ENCODE data around the gene MAGI2. TPM values are rescaled to one million over a fixed set of nuclear protein-coding genes. Genes with fewer than 3 reads are reported as not detected.

The MAGI2 gene
- total RNA-seq, 4 donors from 2014 or later = 0.90 to 2.4 (median 0.99) TPM

DNA sequence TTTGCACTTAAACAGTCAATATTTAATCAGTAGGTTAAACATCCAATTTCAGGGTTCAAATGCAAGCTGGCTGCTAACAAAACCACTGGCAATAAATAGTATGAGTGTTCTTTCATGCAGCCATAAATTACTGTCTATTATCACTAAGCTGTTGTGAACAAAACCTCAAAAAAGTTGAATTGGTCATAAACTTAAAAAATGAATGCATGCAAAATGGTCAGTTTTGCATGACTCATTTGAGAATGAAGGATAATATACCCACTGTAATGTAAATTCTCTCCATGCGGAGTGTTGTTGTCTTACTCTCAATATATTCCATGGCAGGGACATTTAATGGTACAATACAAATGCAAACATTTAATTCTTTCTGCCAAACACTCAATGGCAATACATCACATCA, 226.4 kb downstream of the MAGI2 start:
- in situ Hi-C loops (cut with MboI; ENCODE audit: low sequenced_read_pairs in 4 of 4) (no loop called here), intact Hi-C loops (cut with DNase I; ENCODE audit: low total_unique reads) (no loop called here)
- Histone ChIP-seq H3K27me3 (no peaks in the 10 kb centered on the region), H3K9me3 (no peaks in the 10 kb centered on the region), H3K27ac (no peak overlapping the region), H3K4me1 (no peaks in the 10 kb centered on the region), H3K36me3 (no peaks in the 10 kb centered on the region), H3K4me3 (no peak overlapping the region)
- TF ChIP-seq, protein P1, sequence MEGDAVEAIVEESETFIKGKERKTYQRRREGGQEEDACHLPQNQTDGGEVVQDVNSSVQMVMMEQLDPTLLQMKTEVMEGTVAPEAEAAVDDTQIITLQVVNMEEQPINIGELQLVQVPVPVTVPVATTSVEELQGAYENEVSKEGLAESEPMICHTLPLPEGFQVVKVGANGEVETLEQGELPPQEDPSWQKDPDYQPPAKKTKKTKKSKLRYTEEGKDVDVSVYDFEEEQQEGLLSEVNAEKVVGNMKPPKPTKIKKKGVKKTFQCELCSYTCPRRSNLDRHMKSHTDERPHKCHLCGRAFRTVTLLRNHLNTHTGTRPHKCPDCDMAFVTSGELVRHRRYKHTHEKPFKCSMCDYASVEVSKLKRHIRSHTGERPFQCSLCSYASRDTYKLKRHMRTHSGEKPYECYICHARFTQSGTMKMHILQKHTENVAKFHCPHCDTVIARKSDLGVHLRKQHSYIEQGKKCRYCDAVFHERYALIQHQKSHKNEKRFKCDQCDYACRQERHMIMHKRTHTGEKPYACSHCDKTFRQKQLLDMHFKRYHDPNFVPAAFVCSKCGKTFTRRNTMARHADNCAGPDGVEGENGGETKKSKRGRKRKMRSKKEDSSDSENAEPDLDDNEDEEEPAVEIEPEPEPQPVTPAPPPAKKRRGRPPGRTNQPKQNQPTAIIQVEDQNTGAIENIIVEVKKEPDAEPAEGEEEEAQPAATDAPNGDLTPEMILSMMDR (IDR thresholded peaks at IDR 0.05 in 4 of 5, conservative IDR thresholded peaks at IDR 0.05 in 1 of 5) = no peak
- no peak for TF ChIP-seq POLR2A (IDR thresholded peaks at IDR 0.05)
- no peak for ATAC-seq
- DNase-seq = no peak

DNA sequence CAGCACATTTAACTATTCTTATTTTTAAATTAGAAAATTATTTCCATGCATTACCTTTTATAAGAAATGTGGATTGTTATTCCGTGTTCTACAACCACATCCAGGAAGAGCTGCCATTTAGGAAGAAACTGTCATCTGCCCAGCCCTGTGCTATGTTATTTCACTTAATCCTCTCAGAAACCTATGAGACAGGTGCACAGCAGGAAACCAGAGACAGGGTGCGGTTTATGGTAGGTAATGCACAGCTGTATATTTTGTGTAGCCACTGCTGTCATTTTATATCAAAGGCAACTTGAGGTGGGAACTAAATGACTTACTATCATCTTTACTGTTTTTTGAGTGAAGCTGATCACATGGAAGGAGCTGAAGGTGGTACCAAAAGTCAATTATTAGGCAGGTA, 232.3 kb downstream of the MAGI2 start:
- Histone ChIP-seq H3K4me1 (no peaks in the 10 kb centered on the region), H3K27ac (no peak overlapping the region), H3K27me3 (no peaks in the 10 kb centered on the region), H3K36me3 (no peaks in the 10 kb centered on the region), H3K4me3 (no peak overlapping the region), H3K9me3 (no peaks in the 10 kb centered on the region)
- no peak for DNase-seq
- no peak for ATAC-seq
- intact Hi-C loops (cut with DNase I; ENCODE audit: low total_unique reads) = no loop called here
- in situ Hi-C loops (cut with MboI; ENCODE audit: low sequenced_read_pairs in 4 of 4) = no loop called here
- no peak for TF ChIP-seq POLR2A (IDR thresholded peaks at IDR 0.05)
- TF ChIP-seq, protein P1 (IDR thresholded peaks at IDR 0.05 in 4 of 5, conservative IDR thresholded peaks at IDR 0.05 in 1 of 5) = no peak

DNA sequence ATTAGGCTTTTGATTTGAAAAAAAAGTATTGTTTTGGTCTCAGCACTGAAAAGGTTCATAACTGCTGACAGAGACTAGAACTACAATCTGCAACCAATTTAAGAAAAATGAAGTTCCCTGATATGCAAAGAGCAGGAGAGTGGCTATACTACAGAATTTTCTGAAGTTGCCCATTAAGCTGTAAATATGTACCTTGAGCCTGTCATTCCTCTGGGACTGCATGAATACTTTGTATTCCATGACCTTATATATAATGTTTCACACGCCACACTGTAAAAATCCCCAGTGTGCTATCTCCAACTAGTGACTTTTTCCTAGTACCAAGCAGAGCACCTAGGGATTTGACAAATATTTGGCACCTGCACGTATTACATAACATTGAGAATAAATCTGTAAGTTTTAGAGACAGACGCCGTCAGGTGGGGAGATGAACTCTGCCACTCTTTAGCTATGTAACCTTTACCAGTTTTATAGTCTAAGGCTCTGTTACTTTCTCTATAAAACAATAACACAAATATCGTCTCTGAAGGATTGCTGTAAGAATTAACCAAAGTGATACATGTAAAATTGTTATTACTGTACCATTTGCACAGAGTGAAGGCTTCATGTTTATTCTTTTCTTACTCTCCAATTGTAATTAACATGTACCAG, 235.4 kb downstream of the MAGI2 start:
- in situ Hi-C loops (cut with MboI; ENCODE audit: low sequenced_read_pairs in 4 of 4) (no loop called here), intact Hi-C loops (cut with DNase I; ENCODE audit: low total_unique reads) (no loop called here)
- H3K4me3 ChIP-seq = no peak overlapping the region
- ATAC-seq (no peak), DNase-seq (no peak)
- no peaks in the 10 kb centered on the region for H3K4me1 ChIP-seq
- H3K27me3 ChIP-seq = no peaks in the 10 kb centered on the region
- TF ChIP-seq POLR2A (IDR thresholded peaks at IDR 0.05) = no peak
- TF ChIP-seq, protein P1 (IDR thresholded peaks at IDR 0.05 in 4 of 5, conservative IDR thresholded peaks at IDR 0.05 in 1 of 5) = no peak
- H3K36me3 ChIP-seq = no peaks in the 10 kb centered on the region
- no peak overlapping the region for H3K27ac ChIP-seq
- no peaks in the 10 kb centered on the region for H3K9me3 ChIP-seq

DNA sequence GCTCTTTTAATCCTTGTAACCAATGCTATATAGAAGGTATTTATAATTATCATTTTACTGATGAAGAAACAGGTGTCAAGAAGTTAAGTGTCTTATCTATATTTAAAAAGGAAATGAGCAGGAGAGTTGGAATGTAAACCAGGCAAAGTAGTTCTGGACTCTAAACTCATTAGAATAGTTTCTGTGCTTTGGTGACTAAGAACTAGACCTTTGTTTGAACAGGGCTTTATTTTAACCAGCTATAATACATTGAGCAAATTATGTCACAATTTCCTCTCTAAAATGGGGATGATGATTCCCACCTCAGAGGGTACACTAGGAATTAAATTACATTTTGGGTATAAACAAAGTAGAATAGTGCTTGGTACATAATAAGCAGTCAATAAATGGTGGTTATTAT, 236.0 kb downstream of the MAGI2 start:
- DNase-seq (no peak), ATAC-seq (no peak)
- TF ChIP-seq, protein P1 (IDR thresholded peaks at IDR 0.05 in 4 of 5, conservative IDR thresholded peaks at IDR 0.05 in 1 of 5) = no peak
- no peak for TF ChIP-seq POLR2A (IDR thresholded peaks at IDR 0.05)
- intact Hi-C loops (cut with DNase I; ENCODE audit: low total_unique reads) (no loop called here), in situ Hi-C loops (cut with MboI; ENCODE audit: low sequenced_read_pairs in 4 of 4) (no loop called here)
- Histone ChIP-seq H3K36me3 (no peaks in the 10 kb centered on the region), H3K27me3 (no peaks in the 10 kb centered on the region), H3K9me3 (no peaks in the 10 kb centered on the region), H3K4me1 (no peaks in the 10 kb centered on the region), H3K4me3 (no peak overlapping the region), H3K27ac (no peak overlapping the region)

DNA sequence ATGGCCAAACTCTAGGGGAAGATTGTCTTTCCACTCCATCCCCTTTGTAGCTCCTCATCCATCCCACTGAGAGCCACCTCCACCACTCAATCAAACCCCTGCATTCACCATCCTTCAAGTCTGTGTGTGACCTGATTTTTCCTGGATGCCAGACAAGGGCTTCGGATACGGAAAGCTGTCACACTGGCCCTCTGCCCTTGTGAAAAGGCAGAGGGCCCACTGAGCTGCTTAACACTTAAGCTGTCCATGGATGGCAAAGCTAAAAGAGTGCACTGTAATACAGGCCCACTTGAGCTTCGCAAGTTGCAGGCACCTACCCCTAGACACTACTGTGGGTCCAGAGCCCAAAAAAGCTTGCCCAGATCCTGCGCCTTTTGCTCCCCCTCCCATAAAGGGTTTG, 237.2 kb downstream of the MAGI2 start:
- no peak for ATAC-seq
- Histone ChIP-seq H3K4me3 (no peak overlapping the region), H3K4me1 (no peaks in the 10 kb centered on the region), H3K27ac (no peak overlapping the region), H3K27me3 (no peaks in the 10 kb centered on the region), H3K36me3 (no peaks in the 10 kb centered on the region), H3K9me3 (no peaks in the 10 kb centered on the region)
- no peak for TF ChIP-seq POLR2A (IDR thresholded peaks at IDR 0.05)
- TF ChIP-seq, protein P1 (IDR thresholded peaks at IDR 0.05 in 4 of 5, conservative IDR thresholded peaks at IDR 0.05 in 1 of 5) = no peak
- intact Hi-C loops (cut with DNase I; ENCODE audit: low total_unique reads) = no loop called here
- no peak for DNase-seq
- in situ Hi-C loops (cut with MboI; ENCODE audit: low sequenced_read_pairs in 4 of 4) = no loop called here
